ENCODE results near the gene TFPI.

Gene TFPI

GRCh38 chr2:187421519-187421918 is 132.7 kb downstream of the TFPI start:
- no peak for DNase-seq (ENCODE audit: low read depth in 1 of 2, low spot score in 1 of 2)

- DNase-seq (ENCODE audit: low read depth in 1 of 2, low spot score in 1 of 2): no peak
Measured at GRCh38 chr2:187419808-187420207, 134.4 kb downstream of the TFPI start.

GRCh38 chr2:187415449-187415848 is 138.8 kb downstream of the TFPI start:
- DNase-seq (ENCODE audit: low read depth in 1 of 2, low spot score in 1 of 2): no peak
